GM18909 (cell line): ENCODE measurements around the gene GPX7.
"Not testable (repeated sequence)": the region's sequence is repeated elsewhere in the genome, so short reads cannot be mapped to it uniquely, and the experiment has no call there.

Experiments
- ATAC-seq: cut with Tn5 transposase; IDR thresholded peaks from one replicate; pipeline ENCODE4 v1.9.1; 2021; ENCODE audit warnings: mild to moderate bottlenecking; ENCODE audit not compliant: unreplicated experiment, poor library complexity

GPX7 gene

GRCh38 chr1:52601991-52602855 is at the start of gene GPX7:
GPX7 (plus strand) TSS chr1:52602371; CDS start chr1:52602410, 39 bp downstream.
- no peak for ATAC-seq

GRCh38 chr1:52552505-52553361 is 49.4 kb upstream of the GPX7 start, which contains the start of gene TUT4:
TUT4 (minus strand) TSS chr1:52553092; CDS start chr1:52526280, 26,812 bp downstream.
- ATAC-seq: peak; percentile 47

GRCh38 chr1:52553362-52554266 is 48.6 kb upstream of the GPX7 start:
- ATAC-seq: peak; percentile 66

- ATAC-seq: no peak
Observed at GRCh38 chr1:52554267-52554640, 47.9 kb upstream of the GPX7 start.

GRCh38 chr1:52554756-52555155 is 47.4 kb upstream of the GPX7 start:
- no peak for ATAC-seq

GRCh38 chr1:52556641-52557360 is 45.4 kb upstream of the GPX7 start:
- no peak for ATAC-seq

- no peak for ATAC-seq
Observed at GRCh38 chr1:52558941-52559340, 43.2 kb upstream of the GPX7 start.

- ATAC-seq: no peak
Observed at GRCh38 chr1:52559875-52560274, 42.3 kb upstream of the GPX7 start.

GRCh38 chr1:52562766-52563165 is 39.4 kb upstream of the GPX7 start:
- no peak for ATAC-seq

- ATAC-seq: no peak
Observed at GRCh38 chr1:52567943-52568342, 34.2 kb upstream of the GPX7 start.

GRCh38 chr1:52569449-52570210 is 32.5 kb upstream of the GPX7 start:
- no peak for ATAC-seq

GRCh38 chr1:52571783-52572182 is 30.4 kb upstream of the GPX7 start:
- ATAC-seq: no peak

GRCh38 chr1:52572387-52572786 is 29.8 kb upstream of the GPX7 start:
- ATAC-seq: no peak

- no peak for ATAC-seq
Observed at GRCh38 chr1:52574594-52574993, 27.6 kb upstream of the GPX7 start.

GRCh38 chr1:52576074-52576473 is 26.1 kb upstream of the GPX7 start:
- ATAC-seq: no peak

GRCh38 chr1:52578066-52578465 is 24.1 kb upstream of the GPX7 start:
- not testable (repeated sequence) for ATAC-seq

GRCh38 chr1:52579415-52579814 is 22.8 kb upstream of the GPX7 start:
- ATAC-seq: no peak

GRCh38 chr1:52580283-52580682 is 21.9 kb upstream of the GPX7 start:
- ATAC-seq: no peak
